Measurements from ENCODE around the gene SLC2A9.

The SLC2A9 gene

GRCh38 chr4:9891056-9891455 lies 130.2 kb downstream of the SLC2A9 start:
- no peaks in the 10 kb centered on the region for H3K4me1 ChIP-seq (ENCODE audit: low read length)
- no peaks in the 10 kb centered on the region for H4K20me1 ChIP-seq (ENCODE audit: insufficient read depth, low read length)
- no peaks in the 10 kb centered on the region for H3K79me2 ChIP-seq (ENCODE audit: low read length)
- no peak overlapping the region for H3K4me3 ChIP-seq (ENCODE audit: low read length)
- H2AFZ ChIP-seq (ENCODE audit: low read length), result no peak overlapping the region
- no peaks in the 10 kb centered on the region for H3F3A ChIP-seq (ENCODE audit: insufficient read depth, low read length)
- H3K9ac ChIP-seq (ENCODE audit: low read length), result no peak overlapping the region
- no peak for DNase-seq
- H3K4me2 ChIP-seq (ENCODE audit: low read depth, low read length), result no peak overlapping the region
- no peak overlapping the region for H3K27ac ChIP-seq (ENCODE audit: low read length)
- TF ChIP-seq EZH2 (optimal IDR thresholded peaks at IDR 0.05; ENCODE audit: low read depth, low read length), result no peak
- TF ChIP-seq, protein P1, sequence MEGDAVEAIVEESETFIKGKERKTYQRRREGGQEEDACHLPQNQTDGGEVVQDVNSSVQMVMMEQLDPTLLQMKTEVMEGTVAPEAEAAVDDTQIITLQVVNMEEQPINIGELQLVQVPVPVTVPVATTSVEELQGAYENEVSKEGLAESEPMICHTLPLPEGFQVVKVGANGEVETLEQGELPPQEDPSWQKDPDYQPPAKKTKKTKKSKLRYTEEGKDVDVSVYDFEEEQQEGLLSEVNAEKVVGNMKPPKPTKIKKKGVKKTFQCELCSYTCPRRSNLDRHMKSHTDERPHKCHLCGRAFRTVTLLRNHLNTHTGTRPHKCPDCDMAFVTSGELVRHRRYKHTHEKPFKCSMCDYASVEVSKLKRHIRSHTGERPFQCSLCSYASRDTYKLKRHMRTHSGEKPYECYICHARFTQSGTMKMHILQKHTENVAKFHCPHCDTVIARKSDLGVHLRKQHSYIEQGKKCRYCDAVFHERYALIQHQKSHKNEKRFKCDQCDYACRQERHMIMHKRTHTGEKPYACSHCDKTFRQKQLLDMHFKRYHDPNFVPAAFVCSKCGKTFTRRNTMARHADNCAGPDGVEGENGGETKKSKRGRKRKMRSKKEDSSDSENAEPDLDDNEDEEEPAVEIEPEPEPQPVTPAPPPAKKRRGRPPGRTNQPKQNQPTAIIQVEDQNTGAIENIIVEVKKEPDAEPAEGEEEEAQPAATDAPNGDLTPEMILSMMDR (IDR thresholded peaks at IDR 0.05; ENCODE audit: low read length), result no peak
- no peak for TF ChIP-seq EZH2phosphoT487 (IDR thresholded peaks at IDR 0.05; ENCODE audit: low read length)
- no peaks in the 10 kb centered on the region for H3K36me3 ChIP-seq (replicated peaks; ENCODE audit: insufficient read depth, low read length)
- no peaks in the 10 kb centered on the region for H3K9me2 ChIP-seq (replicated peaks; ENCODE audit: insufficient read depth, low read length)
- no peaks in the 10 kb centered on the region for H3K27me3 ChIP-seq (replicated peaks; ENCODE audit: insufficient read depth, low read length)
- H3K9me3 ChIP-seq (replicated peaks; ENCODE audit: insufficient read depth, low read length), result no peaks in the 10 kb centered on the region

- no peak for DNase-seq
- Histone ChIP-seq H3K79me2 (ENCODE audit: low read length) (no peaks in the 10 kb centered on the region), H3F3A (ENCODE audit: insufficient read depth, low read length) (no peaks in the 10 kb centered on the region), H3K4me2 (ENCODE audit: low read depth, low read length) (no peak overlapping the region), H3K9me3 (replicated peaks; ENCODE audit: insufficient read depth, low read length) (no peaks in the 10 kb centered on the region), H3K4me3 (ENCODE audit: low read length) (no peak overlapping the region), H3K27ac (ENCODE audit: low read length) (no peak overlapping the region), H3K9ac (ENCODE audit: low read length) (no peak overlapping the region), H4K20me1 (ENCODE audit: insufficient read depth, low read length) (no peaks in the 10 kb centered on the region), H3K9me2 (replicated peaks; ENCODE audit: insufficient read depth, low read length) (no peaks in the 10 kb centered on the region), H3K36me3 (replicated peaks; ENCODE audit: insufficient read depth, low read length) (no peaks in the 10 kb centered on the region), H3K27me3 (replicated peaks; ENCODE audit: insufficient read depth, low read length) (no peaks in the 10 kb centered on the region), H2AFZ (ENCODE audit: low read length) (no peak overlapping the region), H3K4me1 (ENCODE audit: low read length) (no peaks in the 10 kb centered on the region)
- TF ChIP-seq EZH2phosphoT487 (IDR thresholded peaks at IDR 0.05; ENCODE audit: low read length) (no peak), EZH2 (optimal IDR thresholded peaks at IDR 0.05; ENCODE audit: low read depth, low read length) (no peak)
- TF ChIP-seq, protein P1 (IDR thresholded peaks at IDR 0.05; ENCODE audit: low read length), result no peak
Observed at GRCh38 chr4:9889306-9889705, 132.0 kb downstream of the SLC2A9 start.

DNA sequence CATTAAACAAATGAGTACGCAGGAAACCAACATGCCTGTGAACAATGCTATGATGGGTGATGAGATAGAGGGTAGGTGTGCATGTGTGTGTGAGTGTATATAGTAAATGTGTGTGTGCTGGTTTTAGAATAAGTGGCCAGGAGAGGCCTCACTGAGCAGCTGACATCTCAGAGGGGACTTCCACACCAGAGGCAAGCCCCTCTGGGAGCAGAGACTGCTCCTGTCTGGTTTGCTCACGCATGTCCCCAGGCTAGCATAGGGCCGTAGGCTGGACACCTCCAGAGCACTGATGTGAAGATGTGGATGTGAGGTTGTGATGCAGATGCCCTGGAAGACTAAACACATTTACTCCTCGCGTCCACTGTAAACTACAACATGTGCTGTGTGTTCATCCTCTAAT lies 135.3 kb downstream of the SLC2A9 start:
- no peak for DNase-seq
- H3K9ac ChIP-seq (ENCODE audit: low read length), result no peak overlapping the region
- H3K4me1 ChIP-seq (ENCODE audit: low read length), result no peaks in the 10 kb centered on the region
- TF ChIP-seq EZH2phosphoT487 (IDR thresholded peaks at IDR 0.05; ENCODE audit: low read length) (no peak), EZH2 (optimal IDR thresholded peaks at IDR 0.05; ENCODE audit: low read depth, low read length) (no peak)
- TF ChIP-seq, protein P1 (IDR thresholded peaks at IDR 0.05; ENCODE audit: low read length), result no peak
- no peak overlapping the region for H3K4me2 ChIP-seq (ENCODE audit: low read depth, low read length)
- no peaks in the 10 kb centered on the region for H3F3A ChIP-seq (ENCODE audit: insufficient read depth, low read length)
- H4K20me1 ChIP-seq (ENCODE audit: insufficient read depth, low read length), result no peaks in the 10 kb centered on the region
- no peaks in the 10 kb centered on the region for H3K79me2 ChIP-seq (ENCODE audit: low read length)
- H3K9me2 ChIP-seq (replicated peaks; ENCODE audit: insufficient read depth, low read length), result no peaks in the 10 kb centered on the region
- H3K9me3 ChIP-seq (replicated peaks; ENCODE audit: insufficient read depth, low read length), result no peaks in the 10 kb centered on the region
- H3K27ac ChIP-seq (ENCODE audit: low read length), result no peak overlapping the region
- H3K36me3 ChIP-seq (replicated peaks; ENCODE audit: insufficient read depth, low read length), result no peaks in the 10 kb centered on the region
- H3K4me3 ChIP-seq (ENCODE audit: low read length), result no peak overlapping the region
- no peaks in the 10 kb centered on the region for H3K27me3 ChIP-seq (replicated peaks; ENCODE audit: insufficient read depth, low read length)
- H2AFZ ChIP-seq (ENCODE audit: low read length), result no peak overlapping the region
